Upper lobe of left lung (tissue), 6 donors: ENCODE data around the gene CDKAL1. TPM values are rescaled to one million over a fixed set of nuclear protein-coding genes. Genes with fewer than 3 reads are reported as not detected.

ENCODE experiments used
- ATAC-seq, 2 donors: fragments of 200-7000 bp; cut with Tn5 transposase; one replicate each; pipeline ENCODE4 v1.9.1; 2022; ENCODE audit warnings: mild to moderate bottlenecking in 2 of 2, moderate library complexity in 2 of 2; ENCODE audit not compliant: low FRiP score in 2 of 2
- DNase-seq, 2 donors: peaks; one replicate each; pipeline ENCODE4 v3.0.0-alpha.2; 2019 to 2020
- H3K27ac ChIP-seq, 4 donors: fragments of 200-600 bp; sonication (generic); one replicate each; pipeline ENCODE4 v1.5.1; 2016 to 2019
- H3K27me3 ChIP-seq, 4 donors: fragments of 200-600 bp; sonication (generic); one replicate each; pipeline ENCODE4 v1.5.1; 2017 to 2019
- H3K36me3 ChIP-seq, 4 donors: fragments of 200-600 bp; sonication (generic); one replicate each; pipeline ENCODE4 v1.5.1; 2016 to 2019
- H3K4me1 ChIP-seq, 4 donors: fragments of 200-600 bp; sonication (generic); one replicate each; pipeline ENCODE4 v1.5.1; 2018 to 2019
- H3K4me3 ChIP-seq, 4 donors: fragments of 200-600 bp; sonication (generic); one replicate each; pipeline ENCODE4 v1.5.1; 2017 to 2019; ENCODE audit warnings: mild to moderate bottlenecking in 2 of 4, moderate library complexity in 1 of 4
- H3K9me3 ChIP-seq, 4 donors: fragments of 200-600 bp; sonication (generic); one replicate each; pipeline ENCODE4 v1.5.1; 2018 to 2019
- CTCF ChIP-seq, 6 experiments: fragments of 450-650 bp in 4 of 6; fragments of 200-600 bp in 2 of 6; sonication (generic) in 2 of 6; IDR thresholded peaks; one replicate each; pipeline ENCODE4 v1.5.1; 2016 to 2019; ENCODE audit warnings: antibody characterized with exemption in 6 of 6
- EP300 ChIP-seq, 4 donors: sonication (generic); formaldehyde crosslinking; IDR thresholded peaks; one replicate each; pipeline ENCODE4 v1.5.1; 2017; ENCODE audit warnings: antibody characterized with exemption in 4 of 4, control low read depth in 2 of 4
- POLR2A ChIP-seq, 4 donors: fragments of 450-650 bp; IDR thresholded peaks; one replicate each; pipeline ENCODE4 v1.5.1; 2016 to 2017; ENCODE audit warnings: antibody characterized with exemption in 4 of 4, mild to moderate bottlenecking in 2 of 4
- POLR2AphosphoS5 ChIP-seq, 2 donors: sonication (generic); formaldehyde crosslinking; IDR thresholded peaks; one replicate each; pipeline ENCODE4 v1.5.1; 2017; ENCODE audit warnings: antibody characterized with exemption in 2 of 2
- WGBS, 2 donors: methylation state at CpG; one replicate each; pipeline ENCODE4 v1.1.5; 2017 to 2018; 5-methylcytosine and 5-hydroxymethylcytosine counted together
- total RNA-seq, 6 donors: library from RNA; depleted of rRNA in 4 of 6; stranded (reverse); fragments of >200 nt in 4 of 6; gene quantifications; one replicate each; pipeline versions ENCODE4 v1.1.0 to v1.2.1, GENCODE V29; 2016 to 2021
- donor health status: DM: no; HTN: no; CAD: no; lungs with moderate emphysema.
- donor health status: DM: no; HTN: yes; CAD: no; lungs with severe emphysema.

Gene CDKAL1
- total RNA-seq, 6 donors from 2014 or later = 9.4 to 22.6 (median 13.8) TPM

- 33 to 52% methylated on average over 1 of the region's 1 CpG for WGBS, 2 donors
Measured at GRCh38 chr6:20875369-20875963, 341.2 kb downstream of the CDKAL1 start.

GRCh38 chr6:20876036-20876435 lies 341.8 kb downstream of the CDKAL1 start:
- ATAC-seq (no peak), DNase-seq (no peak)
- Histone ChIP-seq H3K27me3 (no peaks in the 10 kb centered on the region), H3K4me3 (no peak overlapping the region), H3K36me3 (no peaks in the 10 kb centered on the region), H3K27ac (no peak overlapping the region), H3K9me3 (no peaks in the 10 kb centered on the region), H3K4me1 (no peaks in the 10 kb centered on the region)
- WGBS, 2 donors = 76 to 87% methylated on average over 2 of the region's 2 CpGs
- TF ChIP-seq EP300 (IDR thresholded peaks at IDR 0.05) (no peak), CTCF (IDR thresholded peaks at IDR 0.05) (no peak), POLR2AphosphoS5 (IDR thresholded peaks at IDR 0.05) (no peak), POLR2A (IDR thresholded peaks at IDR 0.05) (no peak)

More at GRCh38 chr6:20875369-20875963, 341.2 kb downstream of the CDKAL1 start:
- DNase-seq (no peak), ATAC-seq (no peak)
- Histone ChIP-seq H3K27me3 (no peaks in the 10 kb centered on the region), H3K36me3 (no peaks in the 10 kb centered on the region), H3K4me1 (no peaks in the 10 kb centered on the region), H3K27ac (no peak overlapping the region), H3K9me3 (no peaks in the 10 kb centered on the region), H3K4me3 (no peak overlapping the region)
- TF ChIP-seq POLR2A (IDR thresholded peaks at IDR 0.05) = no peak
- TF ChIP-seq POLR2AphosphoS5 (IDR thresholded peaks at IDR 0.05) = no peak

GRCh38 chr6:20876561-20876960 lies 342.3 kb downstream of the CDKAL1 start:
- Histone ChIP-seq H3K36me3 (no peaks in the 10 kb centered on the region), H3K4me1 (no peaks in the 10 kb centered on the region), H3K4me3 (no peak overlapping the region), H3K27me3 (no peaks in the 10 kb centered on the region), H3K9me3 (no peaks in the 10 kb centered on the region), H3K27ac (no peak overlapping the region)
- DNase-seq = no peak
- WGBS, 2 donors = 88 to 95% methylated on average over 2 of the region's 2 CpGs
- no peak for ATAC-seq
- no peak for TF ChIP-seq EP300 (IDR thresholded peaks at IDR 0.05)
- no peak for TF ChIP-seq POLR2A (IDR thresholded peaks at IDR 0.05)
- no peak for TF ChIP-seq CTCF (IDR thresholded peaks at IDR 0.05)
- no peak for TF ChIP-seq POLR2AphosphoS5 (IDR thresholded peaks at IDR 0.05)

- no peaks in the 10 kb centered on the region for H3K9me3 ChIP-seq
- peak in 1 of 4 donors; percentile 23 for TF ChIP-seq EP300 (IDR thresholded peaks at IDR 0.05)
- TF ChIP-seq CTCF (IDR thresholded peaks at IDR 0.05) = no peak
- ATAC-seq (peak; percentile 89 to 93), DNase-seq (peak in 1 of 2 donors; percentile 79)
- no peaks in the 10 kb centered on the region for H3K4me1 ChIP-seq
- no peak overlapping the region for H3K4me3 ChIP-seq
- H3K27ac ChIP-seq = peak overlapping the region in 2 of 4 donors; percentile 11 to 38
- no peaks in the 10 kb centered on the region for H3K36me3 ChIP-seq
- H3K27me3 ChIP-seq = no peaks in the 10 kb centered on the region
- 78 to 79% methylated on average over 6 of the region's 6 CpGs for WGBS, 2 donors
Measured at GRCh38 chr6:20877008-20877937, 343.0 kb downstream of the CDKAL1 start.

GRCh38 chr6:20879121-20879520 lies 344.9 kb downstream of the CDKAL1 start:
- ATAC-seq (no peak), DNase-seq (no peak)
- 84 to 87% methylated on average over 1 of the region's 1 CpG for WGBS, 2 donors
- Histone ChIP-seq H3K9me3 (peaks cover 0 to 6% (median 0%) of the 10 kb centered on the region in 4 donors), H3K36me3 (no peaks in the 10 kb centered on the region), H3K27me3 (no peaks in the 10 kb centered on the region), H3K4me1 (no peaks in the 10 kb centered on the region), H3K27ac (no peak overlapping the region), H3K4me3 (no peak overlapping the region)
- TF ChIP-seq POLR2AphosphoS5 (IDR thresholded peaks at IDR 0.05) (no peak), EP300 (IDR thresholded peaks at IDR 0.05) (no peak), POLR2A (IDR thresholded peaks at IDR 0.05) (no peak), CTCF (IDR thresholded peaks at IDR 0.05) (no peak)
